NCI-H524 treated with DMSO at 0.1 percent for 48 hours (cell line): ENCODE measurements around the gene SETD3.
A peak's percentile ranks its signal among the peaks of the same experiment; 100 is the strongest.

Source experiments
- DNase-seq: peaks from one replicate; lab custom pipeline; 2025; lab: John Stamatoyannopoulos, UW

The SETD3 gene

DNA sequence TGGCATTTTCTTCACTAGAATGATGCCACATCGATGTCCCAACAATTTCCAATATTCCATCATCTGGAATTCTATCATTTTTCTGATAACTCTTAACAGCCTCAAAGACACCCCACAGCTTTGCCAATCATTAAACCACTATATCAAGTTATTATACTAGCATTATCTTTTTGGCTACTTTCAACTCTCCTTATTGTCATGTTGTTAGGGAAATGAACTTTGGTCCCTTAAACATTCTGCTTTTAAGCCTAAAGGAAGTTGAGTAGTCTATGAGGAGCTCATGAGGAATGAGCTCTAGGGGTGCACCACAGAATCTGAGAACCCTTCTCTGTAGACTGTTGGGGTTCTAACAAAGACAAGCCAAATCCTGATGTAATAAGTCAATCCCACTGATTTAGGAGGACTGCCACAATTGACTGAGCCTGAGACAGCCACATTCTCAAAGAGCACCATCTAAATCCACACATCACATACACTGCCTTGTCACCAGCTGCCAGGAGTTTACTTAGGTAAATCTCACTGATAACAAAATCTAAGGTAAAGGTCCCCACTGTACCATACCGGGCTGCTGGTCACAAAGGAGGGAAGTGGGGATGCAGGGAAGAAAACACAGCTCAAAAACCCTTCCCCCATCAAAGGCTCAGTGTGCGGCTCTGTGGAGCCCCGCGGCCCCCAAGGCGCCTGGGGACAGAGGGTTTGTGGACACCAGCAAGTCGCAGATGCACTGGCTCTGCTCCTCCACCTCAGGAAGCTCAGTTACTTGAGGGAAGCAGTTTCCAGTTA is 58.2 kb downstream of the SETD3 start:
- DNase-seq, result no peak

GRCh38 chr14:99420711-99421110 is 59.9 kb downstream of the SETD3 start:
- DNase-seq, result no peak

GRCh38 chr14:99419905-99420304 is 60.8 kb downstream of the SETD3 start:
- no peak for DNase-seq

DNA sequence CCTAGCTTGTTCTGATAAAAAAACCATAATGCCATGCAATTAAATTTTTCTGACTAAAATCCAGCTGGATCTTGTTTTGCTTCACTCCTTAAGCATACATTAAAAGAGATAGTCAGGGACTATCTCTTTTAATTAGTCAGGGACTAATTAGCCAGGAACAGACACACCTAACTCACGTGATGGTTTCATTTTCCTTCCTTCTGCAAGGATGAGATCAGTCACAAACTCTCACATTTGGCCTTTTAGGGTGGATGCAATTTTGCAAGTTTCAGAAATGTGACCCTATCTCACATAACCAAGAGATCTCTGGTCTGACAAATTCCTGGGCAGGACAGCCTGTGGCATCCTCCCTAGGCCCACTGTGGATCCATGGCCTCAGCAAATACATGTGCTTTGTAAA is 62.4 kb downstream of the SETD3 start:
- no peak for DNase-seq

DNA sequence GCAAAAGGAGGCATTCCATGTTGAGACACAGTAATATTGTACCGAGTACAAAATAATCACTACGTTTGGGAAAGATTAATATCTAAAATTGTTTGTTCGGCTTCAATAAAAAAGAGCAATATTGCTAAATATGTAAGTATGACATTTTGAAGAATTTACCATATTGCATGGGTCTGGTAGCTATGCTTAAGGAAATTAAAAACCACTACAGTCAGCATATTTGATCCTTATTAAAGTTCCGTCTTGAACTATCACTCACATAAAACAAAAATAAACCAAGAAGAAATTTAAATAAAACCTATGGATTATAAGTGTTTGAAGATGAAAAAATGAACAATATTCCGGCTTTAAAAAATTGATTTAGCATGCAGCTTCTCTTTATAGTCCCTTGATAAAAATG is 63.8 kb downstream of the SETD3 start:
- DNase-seq, result no peak

- peak; percentile 71 for DNase-seq
These were observed 65.0 kb downstream of the SETD3 start for GRCh38 chr14:99415496-99416281.

DNA sequence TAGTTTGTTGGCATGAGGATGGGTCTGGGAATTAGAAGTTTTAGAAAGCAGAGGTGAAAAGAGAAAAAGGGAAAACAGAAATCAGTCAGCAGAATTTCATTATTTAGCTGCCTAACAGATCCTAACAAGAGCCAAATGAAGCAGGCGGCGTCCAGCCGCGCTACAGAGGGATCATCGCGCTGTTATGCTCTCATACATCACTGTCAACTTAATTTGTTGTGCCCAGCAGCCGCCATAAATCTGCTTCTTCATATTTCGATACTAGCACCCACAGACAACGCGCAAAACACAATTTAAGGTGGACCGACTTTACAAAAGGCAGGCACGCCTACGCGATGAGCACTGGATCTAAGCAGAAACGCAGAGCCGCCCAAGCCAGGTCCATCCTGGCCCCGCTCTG is 66.7 kb downstream of the SETD3 start:
- DNase-seq, result no peak

DNA sequence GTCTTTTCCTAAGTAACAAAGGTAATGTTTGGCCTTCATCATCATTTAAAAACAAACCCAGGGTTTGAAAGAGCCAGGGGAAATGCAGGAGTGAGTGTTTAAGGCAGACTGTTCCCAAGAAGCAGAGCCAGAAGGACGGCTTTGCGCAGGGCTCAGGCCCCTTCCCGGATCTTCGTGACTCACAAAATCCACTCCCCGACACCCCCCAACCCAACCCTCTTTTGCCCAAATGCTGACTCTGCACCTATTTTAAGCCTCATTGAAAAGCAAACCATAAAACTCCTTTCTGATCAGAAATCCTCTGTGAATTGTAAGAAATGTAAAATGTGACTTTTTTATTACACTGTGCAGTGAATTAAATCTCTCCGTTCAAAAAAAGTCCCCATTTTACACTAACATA is 67.5 kb downstream of the SETD3 start:
- no peak for DNase-seq

GRCh38 chr14:99412117-99413061 is 68.3 kb downstream of the SETD3 start:
- no peak for DNase-seq

DNA sequence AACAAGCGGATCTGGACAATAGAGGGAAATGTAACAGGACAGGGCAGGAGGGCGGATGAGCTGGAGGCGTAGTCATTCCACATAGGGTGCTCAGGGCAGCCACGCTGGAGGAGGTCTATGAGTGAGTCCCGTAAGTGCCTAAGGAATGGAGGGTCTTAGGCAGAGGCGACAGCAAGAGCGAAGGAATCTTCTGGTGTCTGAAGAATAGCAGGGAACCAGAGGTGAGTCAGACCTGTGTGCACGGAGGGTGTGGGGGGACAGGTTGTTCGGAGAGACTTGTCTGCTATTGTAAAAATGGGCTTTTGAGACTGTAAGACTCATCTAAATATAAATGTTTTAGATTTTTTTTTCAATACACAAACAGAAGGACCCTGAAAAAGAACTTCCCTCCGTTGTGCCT is 70.6 kb downstream of the SETD3 start:
- DNase-seq, result no peak

- no peak for DNase-seq
These were observed 71.7 kb downstream of the SETD3 start for GRCh38 chr14:99408971-99409289.

DNA sequence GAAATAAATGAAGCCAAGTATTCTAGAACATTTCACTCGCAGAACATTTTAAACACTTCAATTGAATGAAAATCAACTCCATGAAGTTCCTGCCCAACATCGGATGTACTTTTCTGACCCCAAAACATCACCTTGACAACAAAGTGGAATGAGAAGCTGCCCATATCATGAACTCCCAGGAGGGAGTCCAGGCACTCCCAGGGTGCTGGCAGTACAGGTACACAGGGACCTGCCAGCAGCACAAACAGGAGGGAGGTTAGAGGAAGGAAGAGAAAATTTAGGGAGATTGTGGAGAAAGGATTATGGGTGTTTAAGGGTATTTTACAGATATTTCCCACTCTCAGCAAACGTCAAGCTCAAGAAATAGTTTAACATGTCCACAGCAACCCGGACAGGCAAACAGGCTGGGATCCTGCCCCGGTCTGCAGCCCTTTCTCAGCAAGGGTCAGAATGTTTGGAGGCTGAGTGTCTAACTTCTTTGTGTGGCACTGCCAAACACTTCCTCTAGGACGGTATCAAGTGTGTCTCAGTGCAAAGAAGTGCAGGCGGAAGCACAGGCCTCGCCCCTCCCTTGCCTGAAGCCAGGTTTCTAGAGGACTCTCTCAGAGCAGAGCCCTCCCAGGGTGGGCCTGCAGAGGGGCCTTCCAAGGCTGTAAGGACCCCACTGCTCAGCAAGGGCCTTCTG is 72.2 kb downstream of the SETD3 start:
- DNase-seq, result no peak

GRCh38 chr14:99407416-99407815 is 73.2 kb downstream of the SETD3 start:
- DNase-seq, result no peak

DNA sequence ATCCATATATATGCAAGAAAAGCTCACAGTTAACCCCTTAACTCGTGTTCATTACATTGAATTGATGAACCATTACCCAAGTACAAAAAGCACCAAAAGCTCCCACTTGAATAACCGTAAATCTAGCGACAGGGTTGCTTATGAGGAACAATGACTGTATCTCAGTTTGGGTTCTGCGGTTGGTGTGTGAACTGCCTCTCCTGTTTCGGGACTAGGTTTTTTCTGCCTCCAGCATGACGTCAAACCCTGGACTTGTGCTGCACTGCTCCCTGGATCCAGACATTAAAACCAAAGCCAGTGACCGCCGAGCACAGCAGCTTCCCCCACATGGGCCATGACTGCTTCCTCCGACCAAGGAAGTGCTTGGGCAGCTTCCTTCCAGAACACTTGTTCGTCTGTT is 77.7 kb downstream of the SETD3 start:
- no peak for DNase-seq

GRCh38 chr14:99402285-99402648 is 78.4 kb downstream of the SETD3 start:
- DNase-seq, result no peak

DNA sequence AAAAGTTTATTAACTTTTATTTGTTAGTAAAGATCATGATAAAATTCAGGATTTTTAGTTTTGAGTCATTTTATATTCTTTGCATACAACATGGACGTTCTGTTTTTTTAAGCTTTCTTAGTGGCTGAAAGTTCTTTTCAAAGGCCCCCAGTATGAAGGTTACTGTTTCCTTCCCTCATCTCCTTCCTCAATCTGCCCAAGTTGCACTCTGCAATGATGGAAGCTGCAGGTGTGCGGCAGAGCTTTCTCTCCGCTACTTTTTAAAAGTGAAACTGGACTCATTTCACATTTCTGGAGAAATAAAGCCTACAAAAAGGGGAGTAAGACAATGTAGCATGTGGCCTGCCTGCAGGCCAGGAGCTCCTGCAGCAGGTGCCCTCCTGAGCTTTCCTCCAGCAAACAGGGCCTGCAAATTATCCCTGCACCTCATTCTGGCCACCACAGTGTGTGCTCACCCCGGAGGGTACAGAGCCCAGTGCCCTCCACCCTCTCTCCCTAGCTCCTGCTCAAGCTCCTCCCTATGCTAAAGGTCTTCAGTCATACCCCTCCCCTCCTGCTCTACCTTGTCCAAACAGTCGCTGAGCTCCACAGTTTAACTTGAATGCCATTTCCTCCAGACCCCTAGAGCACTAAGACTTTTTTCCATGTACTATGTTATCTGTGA is 78.9 kb downstream of the SETD3 start:
- no peak for DNase-seq

GRCh38 chr14:99401211-99401610 is 79.4 kb downstream of the SETD3 start:
- no peak for DNase-seq

- no peak for DNase-seq
These were observed 83.0 kb downstream of the SETD3 start for GRCh38 chr14:99397698-99398097.

DNA sequence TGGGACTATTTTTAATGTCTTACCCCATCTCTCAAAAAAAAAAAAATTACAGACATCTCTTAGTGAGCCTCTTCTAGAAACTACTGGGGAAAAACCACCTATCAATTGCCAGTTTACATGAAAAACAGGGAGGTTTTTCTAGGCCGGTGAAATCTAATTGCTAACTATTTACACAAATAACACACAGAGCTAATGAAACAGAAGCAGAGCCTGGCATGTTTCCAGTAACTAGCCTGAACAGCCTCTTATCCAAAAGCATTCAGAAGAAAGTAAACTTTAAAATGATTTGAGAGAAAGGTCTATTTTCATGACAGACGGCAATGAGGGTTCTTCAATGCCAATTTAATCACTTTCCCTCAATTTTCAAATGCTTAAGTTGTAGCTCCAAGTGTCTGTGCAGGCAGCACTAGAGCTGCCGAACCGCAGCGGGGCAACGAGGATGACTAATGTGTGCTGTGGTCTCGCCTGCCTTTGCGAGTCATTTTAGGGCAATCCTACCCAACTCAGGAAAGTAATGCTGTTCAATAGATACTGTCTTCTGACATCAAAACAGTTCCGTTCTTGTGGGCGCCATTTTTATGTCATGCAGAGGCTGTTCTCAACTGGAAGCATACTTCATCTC is 84.6 kb downstream of the SETD3 start:
- DNase-seq, result no peak

GRCh38 chr14:99394602-99395156 is 86.0 kb downstream of the SETD3 start:
- no peak for DNase-seq
